ENCODE measurements around the gene SPEM1. TPM values are rescaled to one million over a fixed set of nuclear protein-coding genes. Genes with fewer than 3 reads are reported as not detected.

Gene SPEM1
- total RNA-seq, 2 experiments from 2014 or later = not detected

GRCh38 chr17:7411427-7411750 lies 8.7 kb upstream of the SPEM1 start:
- Mint-ChIP-seq H3K27ac (no peak overlapping the region), H3K4me3 (no peak overlapping the region), H3K27me3 (ENCODE audit: low read depth) (no peaks in the 10 kb centered on the region), H3K36me3 (ENCODE audit: low read depth) (no peaks in the 10 kb centered on the region), H3K4me1 (ENCODE audit: low read depth) (peaks cover 5% of the 10 kb centered on the region), H3K9me3 (no peaks in the 10 kb centered on the region)
- DNase-seq = no peak
- CTCF ChIA-PET = no interaction called here
- intact Hi-C loops (cut with micrococcal nuclease) = no loop called here

GRCh38 chr17:7413346-7413985 lies 6.7 kb upstream of the SPEM1 start:
- CTCF ChIA-PET = interaction anchor here (1.4 kb wide), 1 partner anchor 23 kb away, joined by 4 read pairs; no protein-coding TSS in a partner anchor
- H3K9me3 Mint-ChIP-seq = no peaks in the 10 kb centered on the region
- H3K4me3 Mint-ChIP-seq = no peak overlapping the region
- H3K27me3 Mint-ChIP-seq (ENCODE audit: low read depth) = no peaks in the 10 kb centered on the region
- DNase-seq = no peak
- H3K27ac Mint-ChIP-seq = no peak overlapping the region
- H3K4me1 Mint-ChIP-seq (ENCODE audit: low read depth) = no peaks in the 10 kb centered on the region
- no peaks in the 10 kb centered on the region for H3K36me3 Mint-ChIP-seq (ENCODE audit: low read depth)
- intact Hi-C loops (cut with micrococcal nuclease) = no loop called here

- Mint-ChIP-seq H3K4me3 (no peak overlapping the region), H3K4me1 (ENCODE audit: low read depth) (no peaks in the 10 kb centered on the region), H3K36me3 (ENCODE audit: low read depth) (no peaks in the 10 kb centered on the region), H3K9me3 (no peaks in the 10 kb centered on the region), H3K27ac (no peak overlapping the region), H3K27me3 (ENCODE audit: low read depth) (no peaks in the 10 kb centered on the region)
- CTCF ChIA-PET = no interaction called here
- no peak for DNase-seq
- intact Hi-C loops (cut with micrococcal nuclease) = no loop called here
These were observed 5.3 kb upstream of the SPEM1 start for GRCh38 chr17:7414837-7415236.

GRCh38 chr17:7415784-7416183 lies 4.3 kb upstream of the SPEM1 start:
- Mint-ChIP-seq H3K4me1 (ENCODE audit: low read depth) (no peaks in the 10 kb centered on the region), H3K4me3 (no peak overlapping the region), H3K27me3 (ENCODE audit: low read depth) (no peaks in the 10 kb centered on the region), H3K27ac (no peak overlapping the region), H3K36me3 (ENCODE audit: low read depth) (no peaks in the 10 kb centered on the region), H3K9me3 (no peaks in the 10 kb centered on the region)
- CTCF ChIA-PET = no interaction called here
- no peak for DNase-seq
- intact Hi-C loops (cut with micrococcal nuclease) = no loop called here

GRCh38 chr17:7416323-7416722 lies 3.8 kb upstream of the SPEM1 start:
- Mint-ChIP-seq H3K9me3 (no peaks in the 10 kb centered on the region), H3K36me3 (ENCODE audit: low read depth) (no peaks in the 10 kb centered on the region), H3K4me1 (ENCODE audit: low read depth) (no peaks in the 10 kb centered on the region), H3K27ac (no peak overlapping the region), H3K27me3 (ENCODE audit: low read depth) (no peaks in the 10 kb centered on the region), H3K4me3 (no peak overlapping the region)
- CTCF ChIA-PET = no interaction called here
- intact Hi-C loops (cut with micrococcal nuclease) = no loop called here
- DNase-seq = no peak

GRCh38 chr17:7417056-7417655 lies 3.0 kb upstream of the SPEM1 start:
- Mint-ChIP-seq H3K27me3 (ENCODE audit: low read depth) (no peaks in the 10 kb centered on the region), H3K4me3 (no peak overlapping the region), H3K27ac (no peak overlapping the region), H3K9me3 (no peaks in the 10 kb centered on the region), H3K4me1 (ENCODE audit: low read depth) (no peaks in the 10 kb centered on the region), H3K36me3 (ENCODE audit: low read depth) (no peaks in the 10 kb centered on the region)
- intact Hi-C loops (cut with micrococcal nuclease) = no loop called here
- DNase-seq = no peak
- CTCF ChIA-PET = no interaction called here

GRCh38 chr17:7418472-7419152 lies 1.5 kb upstream of the SPEM1 start:
- Mint-ChIP-seq H3K27me3 (ENCODE audit: low read depth) (no peaks in the 10 kb centered on the region), H3K36me3 (ENCODE audit: low read depth) (no peaks in the 10 kb centered on the region), H3K9me3 (no peaks in the 10 kb centered on the region), H3K27ac (no peak overlapping the region), H3K4me3 (no peak overlapping the region), H3K4me1 (ENCODE audit: low read depth) (no peaks in the 10 kb centered on the region)
- CTCF ChIA-PET = interaction anchor here (1.1 kb wide), 1 partner anchor 18 kb away, joined by 3 read pairs; no protein-coding TSS in a partner anchor
- no peak for DNase-seq
- intact Hi-C loops (cut with micrococcal nuclease) = no loop called here

- Mint-ChIP-seq H3K4me3 (no peak overlapping the region), H3K27ac (no peak overlapping the region), H3K4me1 (ENCODE audit: low read depth) (no peaks in the 10 kb centered on the region), H3K27me3 (ENCODE audit: low read depth) (no peaks in the 10 kb centered on the region), H3K9me3 (no peaks in the 10 kb centered on the region), H3K36me3 (ENCODE audit: low read depth) (no peaks in the 10 kb centered on the region)
- CTCF ChIA-PET = no interaction called here
- DNase-seq = no peak
- intact Hi-C loops (cut with micrococcal nuclease) = no loop called here
These were observed 1.1 kb downstream of the SPEM1 start for GRCh38 chr17:7421186-7421585.

- H3K4me3 Mint-ChIP-seq = no peak overlapping the region
- no peaks in the 10 kb centered on the region for H3K36me3 Mint-ChIP-seq (ENCODE audit: low read depth)
- no peak for DNase-seq
- no peak overlapping the region for H3K27ac Mint-ChIP-seq
- no peaks in the 10 kb centered on the region for H3K4me1 Mint-ChIP-seq (ENCODE audit: low read depth)
- H3K9me3 Mint-ChIP-seq = no peaks in the 10 kb centered on the region
- intact Hi-C loops (cut with micrococcal nuclease) = no loop called here
- CTCF ChIA-PET = interaction anchor here (0.5 to 1.3 kb wide), 2 partner anchors 11 to 68 kb away, joined by 3 read pairs; no protein-coding TSS in a partner anchor
- no peaks in the 10 kb centered on the region for H3K27me3 Mint-ChIP-seq (ENCODE audit: low read depth)
These were observed 3.6 kb downstream of the SPEM1 start for GRCh38 chr17:7423679-7424078.

- Mint-ChIP-seq H3K27ac (no peak within 1 kb of the TSS), H3K9me3 (no peaks in the 10 kb centered on the region), H3K27me3 (ENCODE audit: low read depth) (no peaks in the 10 kb centered on the region), H3K4me1 (ENCODE audit: low read depth) (no peaks in the 10 kb centered on the region), H3K4me3 (no peak within 1 kb of the TSS), H3K36me3 (ENCODE audit: low read depth) (no peaks in the 10 kb centered on the region)
- CTCF ChIA-PET = interaction anchor here (0.8 kb wide), 2 partner anchors 10 to 12 kb away, joined by 4 to 5 read pairs; partner anchors contain the start of gene TMEM102
- intact Hi-C loops (cut with micrococcal nuclease) = no loop called here
- no peak for DNase-seq
These were observed 5.2 kb downstream of the SPEM1 start, which contains the start of gene SPEM2 for GRCh38 chr17:7425316-7425715. TSS of gene SPEM2 (plus strand) at chr17:7425616. CDS start at chr17:7425689, 73 bp downstream.

- Mint-ChIP-seq H3K27ac (no peak overlapping the region), H3K36me3 (ENCODE audit: low read depth) (no peaks in the 10 kb centered on the region), H3K4me1 (ENCODE audit: low read depth) (no peaks in the 10 kb centered on the region), H3K27me3 (ENCODE audit: low read depth) (no peaks in the 10 kb centered on the region), H3K4me3 (no peak overlapping the region), H3K9me3 (no peaks in the 10 kb centered on the region)
- DNase-seq = no peak
- CTCF ChIA-PET = interaction anchor here (0.8 kb wide), 1 partner anchor 9 kb away, joined by 5 read pairs; the partner anchor contains the start of gene TMEM102
- intact Hi-C loops (cut with micrococcal nuclease) = no loop called here
These were observed 5.6 kb downstream of the SPEM1 start for GRCh38 chr17:7425756-7426155.

- intact Hi-C loops (cut with micrococcal nuclease) = no loop called here
- CTCF ChIA-PET = interaction anchor here (0.6 to 0.8 kb wide), 2 partner anchors 9 to 169 kb away, joined by 3 to 5 read pairs; partner anchors contain the start of gene TMEM102
- Mint-ChIP-seq H3K27me3 (ENCODE audit: low read depth) (no peaks in the 10 kb centered on the region), H3K4me3 (no peak overlapping the region), H3K9me3 (no peaks in the 10 kb centered on the region), H3K4me1 (ENCODE audit: low read depth) (no peaks in the 10 kb centered on the region), H3K27ac (no peak overlapping the region), H3K36me3 (ENCODE audit: low read depth) (no peaks in the 10 kb centered on the region)
- DNase-seq = no peak
These were observed 6.2 kb downstream of the SPEM1 start for GRCh38 chr17:7426203-7426863.
